SK-N-DZ (cell line): Measurements from ENCODE around the gene RASSF3.
"Not testable (repeated sequence)": the region's sequence is repeated elsewhere in the genome, so short reads cannot be mapped to it uniquely, and the experiment has no call there.

Source experiments
- DNase-seq: peaks from one replicate; pipeline ENCODE4 v3.0.0-alpha.2; 2015; ENCODE audit warnings: low spot score

The RASSF3 gene

GRCh38 chr12:64690236-64690635 lies 79.9 kb downstream of the RASSF3 start:
- not testable (repeated sequence) for DNase-seq

GRCh38 chr12:64691227-64691794 lies 81.0 kb downstream of the RASSF3 start:
- DNase-seq, result no peak

GRCh38 chr12:64691795-64692583 lies 81.7 kb downstream of the RASSF3 start:
- DNase-seq, result peak; percentile 37

GRCh38 chr12:64694130-64695040 lies 84.1 kb downstream of the RASSF3 start:
- no peak for DNase-seq

GRCh38 chr12:64695550-64695949 lies 85.3 kb downstream of the RASSF3 start:
- no peak for DNase-seq

GRCh38 chr12:64696080-64696741 lies 85.9 kb downstream of the RASSF3 start:
- DNase-seq, result no peak

- DNase-seq, result no peak
These were observed 89.3 kb downstream of the RASSF3 start for GRCh38 chr12:64699504-64700115.

- DNase-seq, result no peak
These were observed 90.2 kb downstream of the RASSF3 start for GRCh38 chr12:64700532-64700931.

- no peak for DNase-seq
These were observed 91.0 kb downstream of the RASSF3 start for GRCh38 chr12:64701283-64701682.

GRCh38 chr12:64706306-64706705 lies 96.0 kb downstream of the RASSF3 start:
- peak; percentile 36 for DNase-seq

- no peak for DNase-seq
These were observed 96.6 kb downstream of the RASSF3 start for GRCh38 chr12:64706857-64707256.

GRCh38 chr12:64707362-64707761 lies 97.1 kb downstream of the RASSF3 start:
- no peak for DNase-seq

- DNase-seq, result no peak
These were observed 97.6 kb downstream of the RASSF3 start for GRCh38 chr12:64707926-64708325.

GRCh38 chr12:64709429-64709828 lies 99.1 kb downstream of the RASSF3 start:
- DNase-seq, result no peak

- DNase-seq, result no peak
These were observed 103.1 kb downstream of the RASSF3 start for GRCh38 chr12:64713376-64713775.

GRCh38 chr12:64714551-64714968 lies 104.3 kb downstream of the RASSF3 start:
- no peak for DNase-seq

GRCh38 chr12:64716371-64716770 lies 106.1 kb downstream of the RASSF3 start:
- no peak for DNase-seq

GRCh38 chr12:64716839-64717455 lies 106.7 kb downstream of the RASSF3 start:
- no peak for DNase-seq

GRCh38 chr12:64718649-64719048 lies 108.4 kb downstream of the RASSF3 start:
- no peak for DNase-seq

GRCh38 chr12:64720884-64721283 lies 110.6 kb downstream of the RASSF3 start:
- no peak for DNase-seq

- no peak for DNase-seq
These were observed 112.5 kb downstream of the RASSF3 start for GRCh38 chr12:64722835-64723234.
